ENCODE results near the gene ATL3.
"Not testable (repeated sequence)": the region's sequence is repeated elsewhere in the genome, so short reads cannot be mapped to it uniquely, and the experiment has no call there.

DNA sequence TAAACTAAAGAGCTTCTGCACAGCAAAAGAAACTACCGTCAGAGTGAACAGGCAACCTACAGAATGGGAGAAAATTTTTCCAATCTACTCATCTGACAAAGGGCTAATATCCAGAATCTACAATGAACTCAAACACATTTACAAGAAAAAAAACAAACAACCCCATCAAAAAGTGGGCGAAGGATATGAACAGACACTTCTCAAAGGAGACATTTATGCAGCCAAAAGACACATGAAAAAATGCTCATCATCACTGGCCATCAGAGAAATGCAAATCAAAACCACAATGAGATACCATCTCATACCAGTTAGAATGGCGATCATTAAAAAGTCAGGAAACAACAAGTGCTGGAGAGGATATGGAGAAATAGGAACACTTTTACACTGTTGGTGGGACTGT, 92.3 kb downstream of the ATL3 start:
- TF ChIP-seq, protein P1, sequence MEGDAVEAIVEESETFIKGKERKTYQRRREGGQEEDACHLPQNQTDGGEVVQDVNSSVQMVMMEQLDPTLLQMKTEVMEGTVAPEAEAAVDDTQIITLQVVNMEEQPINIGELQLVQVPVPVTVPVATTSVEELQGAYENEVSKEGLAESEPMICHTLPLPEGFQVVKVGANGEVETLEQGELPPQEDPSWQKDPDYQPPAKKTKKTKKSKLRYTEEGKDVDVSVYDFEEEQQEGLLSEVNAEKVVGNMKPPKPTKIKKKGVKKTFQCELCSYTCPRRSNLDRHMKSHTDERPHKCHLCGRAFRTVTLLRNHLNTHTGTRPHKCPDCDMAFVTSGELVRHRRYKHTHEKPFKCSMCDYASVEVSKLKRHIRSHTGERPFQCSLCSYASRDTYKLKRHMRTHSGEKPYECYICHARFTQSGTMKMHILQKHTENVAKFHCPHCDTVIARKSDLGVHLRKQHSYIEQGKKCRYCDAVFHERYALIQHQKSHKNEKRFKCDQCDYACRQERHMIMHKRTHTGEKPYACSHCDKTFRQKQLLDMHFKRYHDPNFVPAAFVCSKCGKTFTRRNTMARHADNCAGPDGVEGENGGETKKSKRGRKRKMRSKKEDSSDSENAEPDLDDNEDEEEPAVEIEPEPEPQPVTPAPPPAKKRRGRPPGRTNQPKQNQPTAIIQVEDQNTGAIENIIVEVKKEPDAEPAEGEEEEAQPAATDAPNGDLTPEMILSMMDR (IDR thresholded peaks at IDR 0.05), result not testable (repeated sequence)
- not testable (repeated sequence) for TF ChIP-seq POLR2A (IDR thresholded peaks at IDR 0.05)

Data from body of pancreas (tissue), 4 donors.